ENCODE data around the gene CCDC187. TPM values are rescaled to one million over a fixed set of nuclear protein-coding genes. Genes with fewer than 3 reads are reported as not detected.
"Not testable (repeated sequence)": the region's sequence is repeated elsewhere in the genome, so short reads cannot be mapped to it uniquely, and the experiment has no call there.

The CCDC187 gene
- polyA plus RNA-seq, 1 donor = 0.06 TPM

DNA sequence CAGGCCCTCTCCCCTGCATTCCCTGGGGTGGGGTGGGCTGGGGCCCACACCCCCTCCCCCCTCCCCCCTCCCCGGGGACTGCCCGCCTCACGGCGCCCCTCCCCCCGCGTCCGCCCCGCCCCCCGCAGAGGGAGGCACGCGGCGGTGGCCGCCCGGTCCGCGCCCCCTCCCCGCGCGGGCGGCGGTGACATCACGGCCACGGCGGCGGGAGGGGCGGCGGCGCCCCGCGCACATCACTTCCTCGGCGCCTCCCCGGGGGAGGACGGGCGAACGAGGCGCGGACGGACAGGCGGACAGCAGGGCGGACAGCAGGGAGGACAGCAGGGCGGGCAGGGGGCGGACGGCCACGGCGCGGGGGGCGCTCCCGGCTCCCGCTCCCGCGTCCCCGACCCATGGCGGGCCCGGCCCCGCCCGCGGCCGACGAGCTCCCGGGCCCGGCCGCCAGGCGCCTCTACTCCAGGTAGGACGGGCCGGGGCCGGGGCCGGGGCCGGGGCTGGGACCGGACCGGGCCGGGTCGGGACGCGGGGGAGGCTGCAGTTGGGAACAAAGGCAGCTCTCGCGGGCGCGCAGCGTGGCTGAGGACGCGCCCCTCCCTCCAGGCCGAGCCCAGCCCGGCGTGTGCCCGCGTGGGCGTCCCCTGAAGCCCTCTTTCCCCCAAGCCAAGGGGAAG is 23.5 kb upstream of the CCDC187 start, which contains the start of gene GPSM1:
GPSM1 (plus strand) TSS at position 236 of the 671 bp plus-strand sequence; CDS start at position 393, 157 bp downstream.
- no peak for DNase-seq (ENCODE audit: low read depth)

DNA sequence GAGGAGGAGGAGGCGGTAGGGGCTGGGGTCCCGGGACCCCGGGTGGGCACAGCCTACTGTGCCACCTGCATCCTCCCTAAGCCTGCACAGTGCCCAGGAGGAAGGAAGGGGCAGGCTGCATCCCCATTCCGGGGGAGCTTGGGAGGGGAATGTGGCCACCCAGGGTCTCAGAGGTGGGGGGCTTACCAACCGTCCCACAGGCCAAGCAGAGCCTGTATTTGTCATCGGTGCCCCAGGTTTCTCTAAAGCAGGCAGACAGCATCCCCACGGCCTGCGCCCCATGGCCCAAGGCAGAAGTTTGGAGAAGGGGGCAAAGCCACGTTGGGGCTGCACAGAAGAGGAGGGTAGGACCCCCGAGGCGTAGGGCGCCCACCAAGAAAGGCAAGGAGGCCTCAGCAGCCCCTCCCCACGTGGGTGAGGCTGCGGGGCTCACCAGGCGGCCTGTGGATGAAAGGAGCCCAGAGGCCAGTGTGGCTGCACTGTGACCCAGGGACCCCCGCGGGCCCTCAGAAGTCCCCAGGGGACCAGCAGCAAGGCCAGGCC is 22.9 kb upstream of the CCDC187 start:
- no peak for DNase-seq (ENCODE audit: low read depth)

DNA sequence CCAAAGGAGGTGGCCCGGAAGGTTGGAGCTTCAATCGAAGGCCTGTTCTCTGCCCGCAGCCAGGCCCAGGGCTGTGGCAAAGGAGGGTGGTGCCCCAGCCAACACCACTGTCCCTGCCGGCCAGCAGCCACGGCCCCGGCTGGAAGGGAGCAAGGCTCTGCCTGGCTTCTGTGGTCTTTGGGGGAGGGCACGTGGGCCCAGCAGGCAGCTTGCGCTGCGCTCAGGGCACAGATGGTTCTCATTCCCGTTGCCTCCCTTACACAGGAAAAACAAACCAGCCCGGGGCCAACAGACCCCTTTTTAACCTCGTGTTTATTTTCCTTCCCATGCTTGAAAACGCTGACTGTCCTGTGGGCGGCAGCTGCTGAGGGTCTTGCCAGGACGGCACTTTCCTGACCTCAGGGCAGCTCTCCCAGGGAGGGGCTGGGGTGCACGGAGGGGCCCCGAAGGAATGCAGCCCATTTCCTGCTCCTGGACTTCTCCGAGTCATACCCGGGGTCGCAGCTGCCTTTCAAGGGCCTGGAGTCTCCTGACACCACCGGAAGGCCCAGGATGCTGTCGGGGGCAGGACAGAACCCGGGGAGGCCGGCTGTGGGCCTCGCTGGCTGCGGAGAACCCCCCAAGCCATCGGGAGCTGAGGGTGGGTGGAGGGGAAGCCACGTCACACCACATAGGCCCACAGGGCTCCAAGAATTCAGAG is 22.3 kb upstream of the CCDC187 start:
- DNase-seq (ENCODE audit: low read depth) = no peak

GRCh38 chr9:136325358-136325757 is 21.5 kb upstream of the CCDC187 start:
- no peak for DNase-seq (ENCODE audit: low read depth)

- DNase-seq (ENCODE audit: low read depth) = no peak
Measured at GRCh38 chr9:136324501-136325300, 20.8 kb upstream of the CCDC187 start.

DNA sequence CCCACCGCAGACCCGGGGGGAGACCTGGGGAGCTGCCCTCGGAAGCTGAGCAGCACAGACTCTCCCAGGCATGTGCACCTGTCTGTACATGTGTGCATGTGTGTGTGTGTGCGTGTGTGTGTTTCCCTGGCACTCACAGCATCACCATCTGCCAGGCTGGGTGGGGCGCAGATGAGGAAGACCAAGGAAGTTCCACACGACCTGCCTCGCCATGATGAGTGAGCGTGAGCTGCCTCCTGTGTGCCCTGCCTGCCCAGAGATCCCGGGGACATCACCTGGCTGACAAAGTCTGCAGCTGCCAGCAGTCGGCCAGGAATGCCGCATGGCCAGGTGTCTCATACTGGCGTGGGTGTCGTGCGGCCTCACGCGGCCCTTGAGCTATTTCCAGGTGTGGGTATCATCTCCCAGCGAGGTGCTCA is 19.5 kb upstream of the CCDC187 start:
- DNase-seq (ENCODE audit: low read depth) = no peak

DNA sequence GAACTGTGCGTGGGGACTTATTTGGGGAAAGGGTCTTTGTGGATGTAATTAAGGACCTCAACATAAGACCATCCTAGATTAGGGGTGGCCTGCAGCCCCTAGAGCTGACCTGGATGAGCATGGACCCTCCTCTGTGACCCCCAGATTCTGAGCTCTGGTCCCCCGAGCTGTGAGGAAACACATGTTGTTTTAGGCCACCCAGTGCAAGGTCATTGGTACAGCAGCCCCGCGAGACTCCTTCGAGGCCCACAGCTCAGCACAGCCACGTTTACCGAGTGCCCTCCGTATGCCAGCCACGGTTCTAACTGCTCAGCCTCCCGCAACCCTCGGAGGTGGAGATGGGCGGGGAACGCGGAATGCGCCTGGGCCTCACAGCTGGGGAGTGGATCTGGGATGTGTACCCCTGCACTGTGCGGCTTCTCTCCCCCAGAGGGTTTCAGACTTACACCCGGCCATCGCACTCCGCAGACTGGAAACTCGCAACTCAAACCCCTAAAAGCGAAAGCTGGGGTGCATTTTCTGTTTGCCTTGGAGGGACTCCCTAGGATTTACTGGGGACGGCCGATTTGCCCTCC is 18.9 kb upstream of the CCDC187 start:
- no peak for DNase-seq (ENCODE audit: low read depth)

DNA sequence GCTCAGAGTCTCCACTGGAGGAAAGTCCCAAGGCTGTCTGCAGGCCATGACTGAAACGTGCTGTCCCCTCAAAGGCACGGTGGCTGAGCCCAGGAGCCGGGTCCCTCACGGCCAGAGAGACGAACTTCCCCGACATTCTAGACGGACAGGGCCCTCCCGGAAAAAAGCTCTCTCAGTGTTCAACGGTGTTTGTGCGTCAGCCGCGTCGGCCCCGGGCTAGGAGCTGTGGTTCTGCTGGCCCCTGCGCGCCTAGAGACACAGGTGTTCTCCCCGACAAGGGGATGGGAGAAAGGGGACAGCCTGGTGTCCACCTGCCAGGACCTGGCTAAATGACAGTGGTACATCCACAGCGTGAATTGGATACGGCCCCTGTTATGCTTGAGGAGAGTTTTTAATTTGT is 17.7 kb upstream of the CCDC187 start:
- no peak for DNase-seq (ENCODE audit: low read depth)

GRCh38 chr9:136320972-136321371 is 17.1 kb upstream of the CCDC187 start:
- DNase-seq (ENCODE audit: low read depth) = not testable (repeated sequence)

DNA sequence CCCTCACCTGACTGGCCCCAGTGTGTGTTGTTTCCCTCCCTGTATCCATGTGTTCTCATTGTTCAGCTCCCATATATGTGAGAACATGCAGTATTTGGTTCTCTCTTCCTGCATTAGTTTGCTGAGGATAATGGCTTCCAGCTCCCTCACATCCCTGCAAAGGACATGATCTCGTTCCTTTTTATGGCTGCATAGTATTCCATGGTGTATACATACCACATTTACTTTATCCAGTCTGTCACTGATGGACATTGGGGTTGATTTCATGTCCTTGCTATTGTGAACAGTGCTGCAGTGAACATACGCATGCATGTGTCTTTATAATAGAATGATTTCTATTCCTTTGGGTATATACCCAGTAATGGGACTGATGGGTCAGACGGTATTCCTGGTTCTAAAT is 16.1 kb upstream of the CCDC187 start:
- DNase-seq (ENCODE audit: low read depth) = not testable (repeated sequence)

GRCh38 chr9:136319244-136319643 is 15.3 kb upstream of the CCDC187 start:
- DNase-seq (ENCODE audit: low read depth) = not testable (repeated sequence)

DNA sequence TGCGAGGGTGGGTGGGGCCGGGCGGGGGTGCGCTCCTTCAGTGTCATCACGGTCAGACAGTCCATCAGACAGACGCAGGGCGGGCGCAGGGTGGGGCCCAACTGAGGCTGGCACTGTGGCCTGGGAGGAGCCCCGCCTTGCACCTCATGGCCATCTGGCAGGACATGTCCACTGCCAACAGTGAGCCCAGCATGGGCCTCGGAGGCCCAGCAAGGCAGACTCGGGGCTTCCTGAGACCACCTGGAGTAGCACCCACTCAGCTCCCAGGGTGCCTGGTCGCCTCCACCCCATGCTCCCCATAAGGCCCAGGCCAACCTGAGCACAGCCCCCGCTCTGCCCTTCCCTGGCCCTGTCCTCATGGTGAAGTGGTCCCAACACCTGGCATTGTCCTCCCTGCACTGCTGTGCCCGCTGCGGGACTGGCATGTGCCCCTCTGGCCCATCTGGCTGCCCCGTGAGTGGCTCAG is 14.9 kb upstream of the CCDC187 start:
- DNase-seq (ENCODE audit: low read depth) = no peak

DNA sequence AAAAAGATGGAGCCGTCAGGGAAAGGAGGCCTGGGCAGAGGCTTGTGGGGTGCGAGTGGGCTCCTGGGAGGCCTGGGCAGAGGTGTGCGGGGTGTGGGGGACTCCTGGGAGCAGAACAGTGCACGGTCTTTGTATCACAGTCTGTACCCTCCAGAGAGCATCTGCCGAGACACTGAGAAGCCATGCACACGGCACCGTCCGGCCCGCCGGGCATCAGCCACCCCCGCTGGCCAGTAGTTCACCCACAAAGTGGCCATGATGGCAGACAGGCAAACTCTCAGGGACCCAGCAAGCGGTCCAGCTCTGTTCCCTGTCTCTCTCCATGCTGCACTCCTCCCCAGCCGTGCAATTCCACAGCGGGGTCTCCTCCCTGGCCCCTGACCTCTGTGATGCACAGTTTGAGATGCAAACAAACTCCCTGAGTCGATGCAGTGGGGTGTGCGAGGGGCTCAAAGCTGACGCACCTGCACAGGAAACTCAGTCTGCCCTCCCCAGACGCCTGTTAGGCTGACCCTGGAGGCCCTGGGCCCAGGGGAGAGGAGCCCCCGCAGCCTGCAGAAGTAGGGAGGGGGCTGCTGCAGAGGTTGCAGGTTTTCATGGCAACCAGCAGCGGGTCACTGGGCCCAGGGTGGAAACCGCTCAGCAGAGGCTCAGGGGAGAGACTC is 14.3 kb upstream of the CCDC187 start:
- DNase-seq (ENCODE audit: low read depth) = no peak

GRCh38 chr9:136317695-136318094 is 13.8 kb upstream of the CCDC187 start:
- DNase-seq (ENCODE audit: low read depth) = no peak

- no peak for DNase-seq (ENCODE audit: low read depth)
Measured at GRCh38 chr9:136316896-136317676, 13.2 kb upstream of the CCDC187 start.

- no peak for DNase-seq (ENCODE audit: low read depth)
Measured at GRCh38 chr9:136316271-136316751, 12.4 kb upstream of the CCDC187 start.

DNA sequence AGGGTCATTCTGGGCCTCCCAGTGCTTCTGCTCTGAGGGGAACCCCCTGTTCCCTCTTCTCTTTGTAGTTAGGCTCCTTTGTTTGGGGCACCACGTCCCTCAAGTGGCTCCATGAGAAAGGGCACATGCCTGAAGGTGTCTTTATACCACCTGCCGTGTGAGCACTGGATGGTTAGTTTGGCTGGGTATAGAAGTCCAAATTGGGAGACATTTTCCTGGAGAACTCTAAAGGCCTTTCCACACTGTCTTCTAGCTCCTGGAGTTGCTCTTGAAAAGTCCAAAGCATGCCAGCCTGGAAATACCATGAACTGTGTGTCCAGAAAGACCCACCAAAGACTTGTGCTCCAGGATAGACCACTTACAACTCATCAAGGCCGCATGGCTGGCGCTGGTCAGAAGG is 11.1 kb upstream of the CCDC187 start:
- no peak for DNase-seq (ENCODE audit: low read depth)

GRCh38 chr9:136314056-136314416 is 10.1 kb upstream of the CCDC187 start:
- DNase-seq (ENCODE audit: low read depth) = no peak

GRCh38 chr9:136313111-136314055 is 9.5 kb upstream of the CCDC187 start:
- DNase-seq (ENCODE audit: low read depth) = no peak
